H1 (cell line): ENCODE data around the gene TEKT5.

Source experiments
- BACH1 ChIP-seq: IDR thresholded peaks from 2 replicates; pipeline ENCODE4 v1.6.1; 2012; ENCODE audit warnings: low read length, improper control_type of control experiment
- CREB1 ChIP-seq: IDR thresholded peaks from 2 replicates; pipeline ENCODE4 v1.6.1; 2012; ENCODE audit warnings: inconsistent platforms
- HDAC2 ChIP-seq, 2 experiments: fragments of 300-600 bp in 1 of 2; sonication (generic) in 1 of 2; IDR thresholded peaks; 2 replicates each; pipeline ENCODE4 v1.6.1; 2011 to 2012; ENCODE audit warnings: low read depth in 2 of 2, low read length in 2 of 2, mild to moderate bottlenecking in 2 of 2, moderate library complexity in 2 of 2, borderline replicate concordance in 1 of 2, inconsistent platforms in 1 of 2
- NRF1 ChIP-seq: IDR thresholded peaks from 2 replicates; pipeline ENCODE4 v1.6.1; 2011; ENCODE audit warnings: mild to moderate bottlenecking, low read depth, low read length, improper control_type of control experiment
- POLR2A ChIP-seq, 2 experiments: IDR thresholded peaks; 1 replicate in 1 of 2; 2 replicates in 1 of 2; pipeline ENCODE4 v1.6.1; 2011; ENCODE audit warnings: low read depth in 2 of 2, low read length in 2 of 2, mild to moderate bottlenecking in 2 of 2; ENCODE audit errors: control extremely low read depth in 1 of 2
- POLR2AphosphoS5 ChIP-seq: IDR thresholded peaks from 2 replicates; pipeline ENCODE4 v1.6.1; 2011; ENCODE audit warnings: low read depth, low read length
- RNF2 ChIP-seq: fragments of 200-900, 300-1000 bp; sonication (generic); IDR thresholded peaks from 2 replicates; pipeline ENCODE4 v1.7.1; 2016; ENCODE audit warnings: borderline replicate concordance, low read depth, mild to moderate bottlenecking, antibody characterized with exemption, low read length; ENCODE audit not compliant: poor library complexity, severe bottlenecking; ENCODE audit errors: missing control alignments
- TF ChIP-seq, protein P1 (sequence below), 3 experiments: IDR thresholded peaks; 1 replicate in 2 of 3; 2 replicates in 1 of 3; pipeline versions ENCODE4 v1.5.1 to v1.6.1; 2011; ENCODE audit warnings: low read length in 3 of 3, mild to moderate bottlenecking in 3 of 3, inconsistent platforms in 2 of 3, low read depth in 1 of 3, moderate library complexity in 1 of 3; ENCODE audit not compliant: insufficient read depth in 1 of 3; ENCODE audit errors: control extremely low read depth in 1 of 3

DNA sequence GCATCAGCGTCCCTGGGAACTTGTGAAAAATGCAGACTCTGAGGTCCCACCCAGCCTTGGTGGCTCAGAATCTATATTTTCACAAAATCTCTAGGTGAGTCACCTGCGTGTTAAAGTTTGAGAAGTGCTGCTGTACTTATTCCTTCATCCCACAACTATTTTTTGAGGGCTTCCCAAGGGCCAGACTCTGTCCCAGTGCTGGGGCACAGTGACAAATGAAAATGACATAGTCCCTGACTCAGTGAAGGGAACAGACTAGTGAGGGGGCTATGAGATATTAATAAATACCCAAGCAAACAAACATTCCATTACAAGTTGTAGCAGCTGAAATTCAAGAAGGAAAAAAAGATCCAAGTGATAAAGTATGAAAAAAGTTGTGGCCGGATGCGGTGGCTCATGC is 104.4 kb downstream of the TEKT5 start:
- TF ChIP-seq NRF1: no peak
- TF ChIP-seq CREB1: no peak
- no peak for TF ChIP-seq RNF2
- TF ChIP-seq POLR2A (IDR thresholded peaks at IDR 0.05; ENCODE audit: control extremely low read depth in 1 of 2, low read depth in 2 of 2, low read length in 2 of 2): no peak
- no peak for TF ChIP-seq POLR2AphosphoS5
- TF ChIP-seq, protein P1, sequence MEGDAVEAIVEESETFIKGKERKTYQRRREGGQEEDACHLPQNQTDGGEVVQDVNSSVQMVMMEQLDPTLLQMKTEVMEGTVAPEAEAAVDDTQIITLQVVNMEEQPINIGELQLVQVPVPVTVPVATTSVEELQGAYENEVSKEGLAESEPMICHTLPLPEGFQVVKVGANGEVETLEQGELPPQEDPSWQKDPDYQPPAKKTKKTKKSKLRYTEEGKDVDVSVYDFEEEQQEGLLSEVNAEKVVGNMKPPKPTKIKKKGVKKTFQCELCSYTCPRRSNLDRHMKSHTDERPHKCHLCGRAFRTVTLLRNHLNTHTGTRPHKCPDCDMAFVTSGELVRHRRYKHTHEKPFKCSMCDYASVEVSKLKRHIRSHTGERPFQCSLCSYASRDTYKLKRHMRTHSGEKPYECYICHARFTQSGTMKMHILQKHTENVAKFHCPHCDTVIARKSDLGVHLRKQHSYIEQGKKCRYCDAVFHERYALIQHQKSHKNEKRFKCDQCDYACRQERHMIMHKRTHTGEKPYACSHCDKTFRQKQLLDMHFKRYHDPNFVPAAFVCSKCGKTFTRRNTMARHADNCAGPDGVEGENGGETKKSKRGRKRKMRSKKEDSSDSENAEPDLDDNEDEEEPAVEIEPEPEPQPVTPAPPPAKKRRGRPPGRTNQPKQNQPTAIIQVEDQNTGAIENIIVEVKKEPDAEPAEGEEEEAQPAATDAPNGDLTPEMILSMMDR (IDR thresholded peaks at IDR 0.05; ENCODE audit: control extremely low read depth in 1 of 3, insufficient read depth in 1 of 3, low read depth in 1 of 3, low read length in 3 of 3): no peak
- TF ChIP-seq HDAC2 (IDR thresholded peaks at IDR 0.05; ENCODE audit: borderline replicate concordance in 1 of 2, low read depth in 2 of 2, low read length in 2 of 2): no peak
- TF ChIP-seq BACH1: no peak
